HFFc6 (cell line): ENCODE measurements around the gene PGLYRP3. TPM values are rescaled to one million over a fixed set of nuclear protein-coding genes. Genes with fewer than 3 reads are reported as not detected.

Experiments used
- DNase-seq: peaks from one replicate; pipeline ENCODE4 v3.0.0-alpha.2; 2018
- H3K27ac Mint-ChIP-seq: 2 replicates; pipeline ENCODE4 v1.8.0; 2020; ENCODE audit warnings: mild to moderate bottlenecking, mixed read lengths
- H3K27me3 Mint-ChIP-seq: 2 replicates; pipeline ENCODE4 v1.8.0; 2021; ENCODE audit warnings: mild to moderate bottlenecking, moderate library complexity, mixed read lengths; ENCODE audit not compliant: insufficient read depth
- H3K36me3 Mint-ChIP-seq: 2 replicates; pipeline ENCODE4 v1.8.0; 2021; ENCODE audit warnings: low read depth, mixed read lengths
- H3K4me1 Mint-ChIP-seq: 2 replicates; pipeline ENCODE4 v1.8.0; 2020; ENCODE audit warnings: low read depth, mixed read lengths
- H3K4me3 Mint-ChIP-seq: 2 replicates; pipeline ENCODE4 v1.8.0; 2020; ENCODE audit warnings: mild to moderate bottlenecking, moderate library complexity, mixed read lengths
- H3K9me3 Mint-ChIP-seq: 2 replicates; pipeline ENCODE4 v1.8.0; 2020; ENCODE audit warnings: mild to moderate bottlenecking, mixed read lengths
- total RNA-seq, 6 experiments: library from RNA; stranded (reverse); fragmentation: NEBNext Ultra II Directional; extraction: Animal tissue kit (Norgen Biotek cat#: 25700); gene quantifications; 2 replicates in 1 of 6; 3 replicates in 5 of 6; pipeline ENCODE4 v1.2.3, GENCODE V29; 2021
- TF ChIP-seq, protein P1 (sequence below): fragments of 200-600 bp; sonication (generic); IDR thresholded peaks from 2 replicates; pipeline ENCODE4 v1.5.0; 2021; ENCODE audit warnings: antibody characterized with exemption, mild to moderate bottlenecking

Gene PGLYRP3
- total RNA-seq, 6 experiments from 2014 or later = not detected

DNA sequence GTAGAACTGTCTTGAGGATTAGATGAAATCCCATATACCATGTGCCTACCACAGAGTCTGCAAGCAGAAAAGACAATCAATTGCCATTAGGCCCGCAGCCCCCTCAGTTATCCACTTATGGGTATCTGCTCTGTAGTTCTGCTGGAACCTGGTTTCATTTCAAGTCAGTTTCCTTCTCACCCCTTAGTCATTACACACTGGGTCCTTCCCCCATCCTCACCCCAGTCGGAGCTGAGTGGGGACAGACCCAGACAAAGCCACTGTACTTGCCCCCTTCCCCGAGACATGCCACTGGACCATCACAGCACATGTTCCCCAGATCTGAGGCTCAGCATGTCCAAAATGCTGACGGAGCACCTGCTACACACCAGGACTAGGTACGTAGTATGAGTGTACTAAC, 21.2 kb downstream of the PGLYRP3 start:
- DNase-seq = no peak
- H3K27ac Mint-ChIP-seq = no peak overlapping the region
- H3K27me3 Mint-ChIP-seq = peaks cover 10% of the 10 kb centered on the region
- no peaks in the 10 kb centered on the region for H3K4me1 Mint-ChIP-seq
- H3K36me3 Mint-ChIP-seq = no peaks in the 10 kb centered on the region
- H3K4me3 Mint-ChIP-seq = no peak overlapping the region
- TF ChIP-seq, protein P1, sequence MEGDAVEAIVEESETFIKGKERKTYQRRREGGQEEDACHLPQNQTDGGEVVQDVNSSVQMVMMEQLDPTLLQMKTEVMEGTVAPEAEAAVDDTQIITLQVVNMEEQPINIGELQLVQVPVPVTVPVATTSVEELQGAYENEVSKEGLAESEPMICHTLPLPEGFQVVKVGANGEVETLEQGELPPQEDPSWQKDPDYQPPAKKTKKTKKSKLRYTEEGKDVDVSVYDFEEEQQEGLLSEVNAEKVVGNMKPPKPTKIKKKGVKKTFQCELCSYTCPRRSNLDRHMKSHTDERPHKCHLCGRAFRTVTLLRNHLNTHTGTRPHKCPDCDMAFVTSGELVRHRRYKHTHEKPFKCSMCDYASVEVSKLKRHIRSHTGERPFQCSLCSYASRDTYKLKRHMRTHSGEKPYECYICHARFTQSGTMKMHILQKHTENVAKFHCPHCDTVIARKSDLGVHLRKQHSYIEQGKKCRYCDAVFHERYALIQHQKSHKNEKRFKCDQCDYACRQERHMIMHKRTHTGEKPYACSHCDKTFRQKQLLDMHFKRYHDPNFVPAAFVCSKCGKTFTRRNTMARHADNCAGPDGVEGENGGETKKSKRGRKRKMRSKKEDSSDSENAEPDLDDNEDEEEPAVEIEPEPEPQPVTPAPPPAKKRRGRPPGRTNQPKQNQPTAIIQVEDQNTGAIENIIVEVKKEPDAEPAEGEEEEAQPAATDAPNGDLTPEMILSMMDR = no peak
- no peaks in the 10 kb centered on the region for H3K9me3 Mint-ChIP-seq

DNA sequence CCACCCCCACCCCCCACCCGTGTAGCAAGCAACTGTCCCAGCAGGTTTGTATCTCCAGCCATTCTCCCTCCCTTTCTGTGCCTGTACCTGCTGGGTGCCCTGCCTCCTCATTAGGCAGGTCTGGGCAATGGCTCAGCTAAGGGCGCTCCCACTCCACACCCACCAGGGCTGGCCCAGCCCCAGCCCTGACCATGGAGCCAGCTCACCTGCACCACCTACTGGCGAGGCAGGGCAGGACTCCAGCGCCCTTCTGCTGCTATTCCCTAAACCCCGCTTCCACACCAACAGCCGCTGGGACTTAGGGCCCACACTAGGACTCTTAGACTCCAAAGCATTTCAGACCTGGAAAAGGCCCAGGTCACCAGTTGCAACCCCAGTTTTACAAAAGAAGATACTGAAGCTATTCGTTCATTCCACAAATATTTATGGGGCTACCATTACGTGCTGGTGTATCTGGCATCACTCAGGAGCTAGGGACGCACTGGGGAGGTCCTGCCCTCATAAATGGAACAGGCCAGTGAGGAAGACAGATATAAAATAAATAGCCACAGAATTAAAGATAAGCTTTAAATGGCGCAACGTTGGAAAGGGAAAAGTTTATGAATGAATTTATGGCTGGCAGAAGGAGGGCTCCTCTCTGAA, 24.0 kb downstream of the PGLYRP3 start:
- H3K9me3 Mint-ChIP-seq = no peaks in the 10 kb centered on the region
- TF ChIP-seq, protein P1 = peak; percentile 67
- DNase-seq = no peak
- peaks cover 4% of the 10 kb centered on the region for H3K27me3 Mint-ChIP-seq
- H3K4me3 Mint-ChIP-seq = no peak overlapping the region
- no peak overlapping the region for H3K27ac Mint-ChIP-seq
- no peaks in the 10 kb centered on the region for H3K4me1 Mint-ChIP-seq
- H3K36me3 Mint-ChIP-seq = no peaks in the 10 kb centered on the region

DNA sequence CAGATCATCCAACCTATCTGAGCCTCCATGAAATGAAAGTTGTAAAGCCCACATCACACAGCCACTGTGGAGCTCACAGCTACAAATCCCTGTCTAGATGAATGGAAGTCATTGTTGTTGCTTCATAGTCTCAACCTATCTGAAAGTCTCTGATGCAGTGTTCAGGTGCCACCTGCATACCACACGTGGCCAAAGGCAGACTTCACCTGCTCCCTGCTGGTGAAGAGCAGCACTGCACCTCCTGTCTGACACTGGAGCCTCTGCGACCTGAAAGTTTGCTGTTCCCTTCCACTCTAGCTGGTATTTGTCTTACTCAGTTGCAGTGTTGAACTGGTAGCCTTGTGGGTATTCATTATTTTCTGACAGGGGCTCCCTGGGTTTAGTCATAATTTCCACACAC, 34.9 kb downstream of the PGLYRP3 start:
- H3K4me1 Mint-ChIP-seq = no peaks in the 10 kb centered on the region

DNA sequence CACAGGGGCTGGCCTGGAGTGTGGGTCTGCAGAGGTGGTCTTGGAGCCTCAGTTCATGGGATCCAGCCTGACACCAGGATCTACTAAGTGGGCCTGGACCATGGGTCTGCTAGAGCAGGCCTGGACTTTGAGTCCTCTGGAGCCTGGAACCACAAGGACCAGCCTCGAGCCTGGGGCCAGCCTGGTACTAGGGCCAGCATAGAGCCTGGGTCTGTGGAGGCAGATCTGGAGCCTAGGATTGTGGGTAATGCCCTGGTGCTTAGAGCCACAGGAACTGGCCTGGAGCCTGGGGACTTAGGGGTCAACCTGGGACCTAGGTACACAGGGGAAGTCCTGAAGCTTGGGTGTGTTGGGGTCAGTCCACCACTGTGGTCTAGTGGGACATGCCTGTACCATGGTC, 40.6 kb downstream of the PGLYRP3 start:
- Mint-ChIP-seq H3K27me3 (peaks cover 2% of the 10 kb centered on the region), H3K36me3 (no peaks in the 10 kb centered on the region)

More for the DNA sequence above, 34.9 kb downstream of the PGLYRP3 start:
- no peak overlapping the region for H3K4me3 Mint-ChIP-seq
- H3K9me3 Mint-ChIP-seq = no peaks in the 10 kb centered on the region
- no peak for DNase-seq
- H3K27me3 Mint-ChIP-seq = peaks cover 7% of the 10 kb centered on the region
- no peaks in the 10 kb centered on the region for H3K36me3 Mint-ChIP-seq
- H3K27ac Mint-ChIP-seq = no peak overlapping the region
- TF ChIP-seq, protein P1 = peak; percentile 65

DNA sequence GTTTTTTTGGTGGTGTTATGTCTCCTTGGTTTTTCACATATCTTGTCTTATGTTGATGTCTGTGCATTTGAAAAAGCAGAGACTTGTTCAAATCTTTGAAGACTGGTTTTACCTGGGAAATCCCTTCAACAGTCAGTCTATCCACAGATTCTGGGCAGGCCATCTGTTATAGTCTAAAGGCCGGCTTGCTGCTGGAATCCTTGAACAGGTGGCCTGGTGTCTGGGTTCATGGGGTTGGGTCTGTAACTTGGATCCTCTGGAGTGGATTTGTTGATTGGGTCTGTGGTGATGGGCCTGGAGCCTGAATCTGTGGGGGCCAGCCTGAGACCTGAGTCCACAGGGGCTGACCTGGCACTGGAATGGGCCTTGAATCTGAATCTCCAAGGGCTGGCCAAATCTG, 41.0 kb downstream of the PGLYRP3 start:
- H3K4me1 Mint-ChIP-seq = no peaks in the 10 kb centered on the region
- DNase-seq = no peak

More for the DNA sequence above, 40.6 kb downstream of the PGLYRP3 start:
- no peak overlapping the region for H3K4me3 Mint-ChIP-seq
- no peak overlapping the region for H3K27ac Mint-ChIP-seq
- no peak for DNase-seq
- H3K9me3 Mint-ChIP-seq = no peaks in the 10 kb centered on the region
- no peaks in the 10 kb centered on the region for H3K4me1 Mint-ChIP-seq
- TF ChIP-seq, protein P1 = no peak

More for the DNA sequence above, 41.0 kb downstream of the PGLYRP3 start:
- Mint-ChIP-seq H3K4me3 (no peak overlapping the region), H3K9me3 (no peaks in the 10 kb centered on the region), H3K36me3 (no peaks in the 10 kb centered on the region), H3K27ac (no peak overlapping the region), H3K27me3 (peaks cover 2% of the 10 kb centered on the region)
- TF ChIP-seq, protein P1 = no peak
